Activated CD4-positive, alpha-beta memory T cell treated with anti-CD3 and anti-CD28 coated beads, Interleukin-2, amount 10 ng/mL, durations not matched to agents 7 days and 5 days (primary cell): ENCODE measurements around the gene TMEM52B. TPM values are rescaled to one million over a fixed set of nuclear protein-coding genes. Genes with fewer than 3 reads are reported as not detected.
A peak's percentile ranks its signal among the peaks of the same experiment; 100 is the strongest.

Source experiments
- CTCF ChIA-PET: fragments of 350-600 bp; sonication (Branson Sonifier 250); formaldehyde crosslinking; loops from one replicate; lab custom pipeline; 2021; ENCODE audit warnings: antibody characterized with exemption, inconsistent platforms; lab: Charles Lee
- POLR2A ChIA-PET: fragments of 350-600 bp; sonication (Branson Sonifier 250); formaldehyde crosslinking; loops from one replicate; lab custom pipeline; 2021; ENCODE audit warnings: antibody characterized with exemption; lab: Charles Lee
- DNase-seq: peaks from one replicate; pipeline ENCODE4 v3.0.0-alpha.2; 2020
- H3K27ac Mint-ChIP-seq: one replicate; pipeline ENCODE4 v1.8.0; 2021; ENCODE audit warnings: mild to moderate bottlenecking, mixed read lengths
- H3K27me3 Mint-ChIP-seq: one replicate; pipeline ENCODE4 v1.8.0; 2021; ENCODE audit warnings: mixed read lengths
- H3K36me3 Mint-ChIP-seq: one replicate; pipeline ENCODE4 v1.8.0; 2021; ENCODE audit warnings: low read depth, mixed read lengths
- H3K4me1 Mint-ChIP-seq: one replicate; pipeline ENCODE4 v1.8.0; 2021; ENCODE audit warnings: mixed read lengths
- H3K4me3 Mint-ChIP-seq: one replicate; pipeline ENCODE4 v1.8.0; 2021; ENCODE audit warnings: mild to moderate bottlenecking, mixed read lengths
- H3K9me3 Mint-ChIP-seq: one replicate; pipeline ENCODE4 v1.8.0; 2021; ENCODE audit warnings: mixed read lengths
- total RNA-seq, 2 experiments: library from RNA; stranded (reverse); gene quantifications; one replicate each; pipeline ENCODE4 v1.2.3, GENCODE V29; 2021

Gene TMEM52B
- total RNA-seq: not detected

DNA sequence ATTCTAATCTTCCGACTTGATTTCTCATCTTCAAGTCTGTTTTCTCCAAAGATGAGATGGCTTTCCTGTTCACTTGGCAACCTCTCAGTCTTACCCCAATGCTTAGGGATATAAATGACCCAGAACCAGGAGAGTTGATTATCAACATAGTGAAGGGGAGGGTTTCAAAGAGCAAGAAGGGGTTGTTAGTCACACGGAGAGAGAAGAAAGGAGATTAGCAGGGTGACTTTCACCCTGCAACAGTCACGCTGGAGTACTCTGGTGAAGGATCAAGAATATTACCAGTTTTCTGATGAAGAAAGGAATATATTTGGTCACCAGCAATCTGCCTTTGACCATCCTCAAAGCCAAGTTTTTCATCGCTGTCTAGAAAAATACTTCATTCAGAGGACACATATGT is at the start of gene TMEM52B:
TMEM52B (plus strand) TSS at position 212 of the 400 bp plus-strand sequence. CDS start 543 bp downstream, outside the sequence.
- Mint-ChIP-seq H3K4me3 (no peak within 1 kb of the TSS), H3K27me3 (peaks cover 35% of the 10 kb centered on the region), H3K4me1 (no peaks in the 10 kb centered on the region), H3K27ac (no peak within 1 kb of the TSS), H3K9me3 (no peaks in the 10 kb centered on the region), H3K36me3 (no peaks in the 10 kb centered on the region)
- ChIA-PET CTCF (no interaction called here), POLR2A (no interaction called here)
- no peak for DNase-seq

DNA sequence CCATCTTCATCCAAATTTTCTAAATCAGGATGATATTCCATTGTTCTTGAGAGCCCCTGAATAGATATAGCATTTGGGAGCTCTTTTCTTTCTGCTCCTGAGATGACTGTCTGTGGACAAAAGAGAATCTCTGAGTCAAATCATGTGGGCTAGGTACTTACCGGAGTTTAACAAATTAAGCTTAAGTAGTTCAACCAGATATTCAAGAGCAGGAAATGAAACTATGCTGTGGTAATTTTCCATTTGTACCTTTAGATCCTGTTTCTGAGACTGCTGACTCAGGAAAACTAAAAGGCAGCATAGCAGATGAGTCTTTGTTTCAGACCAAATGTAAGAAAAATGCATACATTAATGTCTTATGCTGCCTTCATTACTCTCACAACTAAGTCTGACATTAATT is 48.8 kb upstream of the TMEM52B start, which contains the start of gene CLEC7A:
CLEC7A (minus strand) TSS at position 158 of the 400 bp plus-strand sequence; CDS start at position 41, 117 bp downstream.
- no peaks in the 10 kb centered on the region for H3K9me3 Mint-ChIP-seq
- H3K27ac Mint-ChIP-seq: no peak within 1 kb of the TSS
- CTCF ChIA-PET: interaction anchor here (0.6 to 2.0 kb wide), 3 partner anchors 10 to 22 kb away, joined by 3 to 10 read pairs (median 3); no protein-coding TSS in a partner anchor
- DNase-seq: no peak
- peaks cover 23% of the 10 kb centered on the region for H3K27me3 Mint-ChIP-seq
- POLR2A ChIA-PET: interaction anchor here (0.8 kb wide), 1 partner anchor 373 kb away, joined by 3 read pairs; no protein-coding TSS in a partner anchor
- no peak within 1 kb of the TSS for H3K4me3 Mint-ChIP-seq
- peaks cover 12% of the 10 kb centered on the region for H3K4me1 Mint-ChIP-seq
- H3K36me3 Mint-ChIP-seq: no peaks in the 10 kb centered on the region

DNA sequence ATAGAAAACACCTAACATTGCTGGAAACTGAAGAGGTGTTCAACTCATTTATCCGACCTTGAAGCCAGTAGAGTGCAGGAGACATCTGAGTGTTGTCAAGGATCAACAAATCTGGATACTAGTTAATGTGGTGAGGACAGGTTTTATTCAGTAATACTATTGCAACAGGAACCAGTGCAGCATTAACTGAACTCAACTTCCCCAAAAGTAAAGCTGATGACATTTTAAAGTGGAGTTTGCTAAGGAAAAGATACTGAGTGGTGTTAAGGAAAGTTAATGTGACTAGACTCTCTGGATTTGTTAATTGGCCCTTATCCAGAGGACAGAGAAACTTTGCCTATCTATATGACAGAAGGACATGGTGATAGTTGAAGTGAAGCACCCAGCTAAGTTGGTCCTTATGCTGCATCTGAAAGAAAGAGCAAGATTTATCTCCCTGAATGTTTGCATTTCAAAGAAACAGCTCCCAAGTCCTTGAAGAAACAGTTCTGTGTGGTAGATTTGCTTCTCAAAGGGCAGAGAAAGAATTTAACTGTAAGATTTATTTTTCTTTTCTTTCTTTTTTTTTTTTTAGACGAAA is 47.6 kb upstream of the TMEM52B start:
- Mint-ChIP-seq H3K36me3 (no peaks in the 10 kb centered on the region), H3K9me3 (no peaks in the 10 kb centered on the region), H3K4me3 (no peak overlapping the region), H3K27me3 (peaks cover 17% of the 10 kb centered on the region), H3K27ac (no peak overlapping the region), H3K4me1 (peaks cover 12% of the 10 kb centered on the region)
- POLR2A ChIA-PET: no interaction called here
- CTCF ChIA-PET: interaction anchor here (2.0 kb wide), 1 partner anchor 9 kb away, joined by 10 read pairs; no protein-coding TSS in a partner anchor
- no peak for DNase-seq

DNA sequence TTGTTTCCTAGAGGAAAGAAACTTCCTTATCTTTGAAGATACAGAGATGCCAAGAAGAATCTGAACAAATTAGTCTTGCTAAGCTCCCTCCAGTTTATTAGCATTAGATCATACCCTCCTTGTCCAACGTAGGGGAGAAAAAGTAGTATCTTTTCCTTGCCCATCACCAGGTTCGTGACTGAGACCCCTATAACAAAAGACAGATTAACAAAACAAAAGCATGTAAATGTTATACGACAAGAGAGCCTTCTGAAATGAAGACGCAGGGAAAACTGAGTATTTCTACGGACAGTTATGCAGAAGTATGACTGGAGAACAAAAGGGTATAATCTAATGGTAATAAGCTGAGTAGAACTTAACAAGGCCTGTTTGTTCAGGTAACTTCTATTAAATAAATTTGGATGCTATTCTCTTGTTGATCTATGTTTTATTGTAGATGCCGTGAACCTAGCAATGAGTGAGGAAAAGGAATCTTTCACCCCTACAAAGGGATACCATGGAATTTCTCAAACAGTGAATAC is 45.9 kb upstream of the TMEM52B start:
- ChIA-PET POLR2A (no interaction called here), CTCF (interaction anchor here (0.9 kb wide), 1 partner anchor 20 kb away, joined by 3 read pairs; no protein-coding TSS in a partner anchor)
- no peaks in the 10 kb centered on the region for H3K36me3 Mint-ChIP-seq
- no peak overlapping the region for H3K27ac Mint-ChIP-seq
- DNase-seq: no peak
- H3K9me3 Mint-ChIP-seq: no peaks in the 10 kb centered on the region
- peaks cover 12% of the 10 kb centered on the region for H3K4me1 Mint-ChIP-seq
- H3K27me3 Mint-ChIP-seq: peaks cover 15% of the 10 kb centered on the region
- H3K4me3 Mint-ChIP-seq: no peak overlapping the region

DNA sequence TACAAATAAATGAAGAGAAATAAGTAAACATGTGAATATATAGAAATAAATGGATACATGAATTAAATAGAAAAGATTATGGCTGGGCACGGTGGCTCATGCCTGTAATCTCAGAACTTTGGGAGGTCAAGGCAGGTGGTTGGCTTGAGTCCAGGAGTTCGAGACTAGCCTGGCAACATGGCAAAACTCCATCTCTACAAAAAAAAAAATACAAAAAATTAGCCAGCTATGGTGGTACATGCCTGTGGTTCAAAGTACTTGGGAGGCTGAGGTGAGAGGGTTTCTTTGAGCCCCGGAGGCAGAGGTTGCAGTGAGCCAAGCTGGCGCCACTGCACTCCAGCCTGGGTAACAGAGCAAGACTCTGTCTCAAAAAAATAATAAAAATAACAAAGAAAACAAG is 43.7 kb upstream of the TMEM52B start:
- no peak overlapping the region for H3K4me3 Mint-ChIP-seq
- CTCF ChIA-PET: no interaction called here
- peaks cover 7% of the 10 kb centered on the region for H3K4me1 Mint-ChIP-seq
- H3K27ac Mint-ChIP-seq: no peak overlapping the region
- no peak for DNase-seq
- no peaks in the 10 kb centered on the region for H3K36me3 Mint-ChIP-seq
- H3K9me3 Mint-ChIP-seq: no peaks in the 10 kb centered on the region
- POLR2A ChIA-PET: no interaction called here
- peaks cover 12% of the 10 kb centered on the region for H3K27me3 Mint-ChIP-seq

DNA sequence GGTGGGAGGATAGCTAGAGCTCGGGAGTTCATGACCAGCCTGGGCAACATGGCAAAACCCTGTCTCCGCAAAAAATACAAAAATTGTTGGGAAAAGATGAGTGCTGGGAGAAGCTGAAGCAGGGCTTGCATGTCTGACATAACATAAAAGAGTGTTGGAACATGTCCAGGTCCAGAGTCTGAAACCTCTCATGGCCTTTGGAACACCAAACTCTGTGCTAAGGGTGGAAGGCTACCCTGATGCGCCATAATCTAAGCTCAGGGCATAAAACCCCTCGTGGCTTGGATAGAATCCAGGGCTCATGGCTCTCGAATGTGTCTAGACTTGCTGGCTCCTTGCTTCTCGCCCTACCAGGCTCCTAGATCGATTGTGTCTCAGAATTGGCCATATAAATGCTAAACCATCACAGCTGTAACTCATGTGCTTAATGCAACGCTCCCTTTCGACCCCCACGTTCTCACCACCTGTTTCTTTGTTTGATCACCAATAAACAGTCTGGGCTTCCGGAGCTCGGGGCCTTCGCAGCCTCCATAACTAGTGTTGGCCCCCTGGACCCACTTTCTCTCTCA is 42.1 kb upstream of the TMEM52B start:
- ChIA-PET CTCF (interaction anchor here (0.7 kb wide), 2 partner anchors 125 to 323 kb away, joined by 3 read pairs; no protein-coding TSS in a partner anchor), POLR2A (no interaction called here)
- DNase-seq: no peak

DNA sequence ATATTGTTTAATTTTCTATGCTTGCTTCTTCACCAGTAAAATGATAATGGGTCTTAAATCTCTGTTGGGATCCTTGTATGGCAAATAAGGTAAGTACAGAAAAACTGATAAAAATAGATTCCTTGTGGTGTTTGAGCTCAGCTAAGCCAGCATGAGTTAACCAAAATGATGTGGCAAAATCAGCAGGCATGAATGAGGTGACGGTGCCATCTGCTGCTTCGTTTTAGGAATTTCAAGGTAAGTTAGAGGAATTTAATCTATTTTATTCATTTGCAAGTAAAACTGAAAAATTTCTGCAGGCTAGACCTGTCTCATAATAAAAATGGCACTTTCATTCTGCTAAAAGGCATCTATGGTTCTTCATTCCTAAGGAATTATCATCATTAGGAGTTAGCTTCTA is 38.8 kb upstream of the TMEM52B start:
- no peak overlapping the region for H3K4me3 Mint-ChIP-seq
- DNase-seq: peak; percentile 54
- H3K4me1 Mint-ChIP-seq: no peaks in the 10 kb centered on the region
- CTCF ChIA-PET: interaction anchor here (0.8 to 2.5 kb wide), 11 partner anchors 10 to 390 kb away, joined by 3 to 16 read pairs (median 8); partner anchors contain the start of genes CLEC12B and CLEC7A
- peaks cover 18% of the 10 kb centered on the region for H3K27me3 Mint-ChIP-seq
- POLR2A ChIA-PET: no interaction called here
- H3K27ac Mint-ChIP-seq: no peak overlapping the region
- no peaks in the 10 kb centered on the region for H3K36me3 Mint-ChIP-seq
- H3K9me3 Mint-ChIP-seq: no peaks in the 10 kb centered on the region

More for the DNA sequence above, 42.1 kb upstream of the TMEM52B start:
- Mint-ChIP-seq H3K27me3 (peaks cover 7% of the 10 kb centered on the region), H3K27ac (no peak overlapping the region), H3K4me3 (no peak overlapping the region), H3K36me3 (no peaks in the 10 kb centered on the region), H3K9me3 (no peaks in the 10 kb centered on the region), H3K4me1 (no peaks in the 10 kb centered on the region)

DNA sequence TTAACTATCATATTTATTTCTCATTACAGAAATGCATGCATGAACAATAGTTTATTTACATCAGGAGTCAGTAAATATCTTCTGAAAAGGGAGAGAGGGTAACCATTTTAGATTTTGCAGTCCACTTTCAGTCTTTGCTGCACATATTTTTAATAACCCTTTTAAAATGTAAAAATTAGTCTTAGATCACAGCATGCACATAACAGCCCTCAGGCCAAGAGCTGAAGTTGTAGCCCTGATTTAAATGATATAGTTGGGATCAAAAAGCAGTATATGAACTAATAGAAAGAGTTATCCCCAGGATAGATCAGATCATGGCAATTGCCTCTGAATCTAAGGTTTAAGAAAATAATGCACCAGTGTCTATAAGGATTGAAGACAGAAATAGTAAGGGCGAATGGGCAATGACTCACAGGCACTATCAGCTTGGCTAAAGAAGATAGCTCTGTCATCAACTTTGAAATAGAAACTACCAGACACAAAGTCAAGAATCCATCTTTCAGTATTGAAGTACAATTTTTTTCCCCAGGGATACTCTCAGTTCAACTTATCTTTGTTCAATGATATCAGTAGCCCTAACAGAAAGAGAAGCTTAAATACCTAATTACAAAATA is 35.7 kb upstream of the TMEM52B start:
- Mint-ChIP-seq H3K4me3 (no peak overlapping the region), H3K27me3 (peaks cover 26% of the 10 kb centered on the region), H3K36me3 (no peaks in the 10 kb centered on the region), H3K9me3 (no peaks in the 10 kb centered on the region), H3K4me1 (peaks cover under 1% of the 10 kb centered on the region), H3K27ac (no peak overlapping the region)
- ChIA-PET POLR2A (no interaction called here), CTCF (interaction anchor here (1.0 to 1.4 kb wide), 3 partner anchors 10 to 400 kb away, joined by 4 to 12 read pairs (median 5); no protein-coding TSS in a partner anchor)
- no peak for DNase-seq

DNA sequence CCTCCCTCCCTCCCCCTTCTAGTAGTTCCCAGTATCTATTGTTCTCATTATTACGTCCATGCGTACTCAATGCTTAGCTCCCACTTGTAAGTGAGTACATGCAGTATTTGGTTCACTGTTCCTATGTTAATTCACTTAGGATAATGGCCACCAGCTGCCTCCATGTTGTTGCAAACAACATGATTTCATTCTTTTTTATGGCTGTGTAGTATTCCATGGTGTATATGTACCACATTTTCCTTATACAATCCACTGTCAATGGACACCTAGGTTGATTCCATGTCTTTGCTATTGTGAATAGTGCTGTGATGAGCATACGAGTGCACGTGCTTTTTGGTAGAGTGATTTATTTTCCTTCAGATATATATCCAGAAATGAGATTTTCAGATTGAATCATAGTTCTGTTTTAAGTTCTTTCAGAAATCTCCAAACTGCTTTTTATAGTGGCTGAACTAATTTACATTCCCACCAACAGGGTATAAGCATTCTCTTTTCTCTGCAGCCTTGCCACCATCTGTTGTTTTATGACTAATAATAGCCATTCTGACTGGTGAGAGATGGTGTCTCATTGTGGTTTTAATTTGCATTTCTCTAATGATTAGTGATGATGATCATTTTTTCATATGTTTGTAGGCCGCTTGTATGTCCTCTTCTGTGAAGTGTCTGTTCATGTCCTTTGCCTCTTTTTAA is 31.0 kb upstream of the TMEM52B start:
- Mint-ChIP-seq H3K27ac (no peak overlapping the region), H3K36me3 (no peaks in the 10 kb centered on the region), H3K27me3 (peaks cover 41% of the 10 kb centered on the region), H3K4me1 (peaks cover 1% of the 10 kb centered on the region), H3K4me3 (no peak overlapping the region), H3K9me3 (no peaks in the 10 kb centered on the region)
- ChIA-PET CTCF (interaction anchor here (1.0 kb wide), 1 partner anchor 334 kb away, joined by 4 read pairs; no protein-coding TSS in a partner anchor), POLR2A (interaction anchor here (0.8 kb wide), 1 partner anchor 44 kb away, joined by 4 read pairs; no protein-coding TSS in a partner anchor)
- no peak for DNase-seq

DNA sequence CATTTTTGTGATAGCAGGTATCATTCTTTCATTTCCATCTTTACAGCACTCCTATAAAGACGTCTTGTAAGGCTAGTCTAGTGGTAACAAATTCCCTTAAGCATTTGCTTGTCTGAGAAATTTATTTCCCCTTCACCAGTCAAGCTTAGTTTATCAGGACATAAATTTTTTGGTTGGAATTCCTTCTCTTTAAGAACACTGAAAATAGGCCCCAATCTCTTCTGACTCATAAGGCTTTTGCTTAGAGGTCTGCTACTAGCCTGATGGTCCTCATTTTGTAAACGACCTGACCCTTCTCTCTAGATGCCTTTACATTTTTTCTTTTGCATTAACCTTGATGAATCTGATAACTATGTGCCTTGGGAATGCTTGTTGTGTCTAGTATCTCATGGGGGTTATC is 27.2 kb upstream of the TMEM52B start:
- H3K27ac Mint-ChIP-seq: no peak overlapping the region
- CTCF ChIA-PET: interaction anchor here (0.6 to 2.7 kb wide), 7 partner anchors 10 to 698 kb away, joined by 3 to 16 read pairs (median 4); partner anchors contain the start of gene OLR1

DNA sequence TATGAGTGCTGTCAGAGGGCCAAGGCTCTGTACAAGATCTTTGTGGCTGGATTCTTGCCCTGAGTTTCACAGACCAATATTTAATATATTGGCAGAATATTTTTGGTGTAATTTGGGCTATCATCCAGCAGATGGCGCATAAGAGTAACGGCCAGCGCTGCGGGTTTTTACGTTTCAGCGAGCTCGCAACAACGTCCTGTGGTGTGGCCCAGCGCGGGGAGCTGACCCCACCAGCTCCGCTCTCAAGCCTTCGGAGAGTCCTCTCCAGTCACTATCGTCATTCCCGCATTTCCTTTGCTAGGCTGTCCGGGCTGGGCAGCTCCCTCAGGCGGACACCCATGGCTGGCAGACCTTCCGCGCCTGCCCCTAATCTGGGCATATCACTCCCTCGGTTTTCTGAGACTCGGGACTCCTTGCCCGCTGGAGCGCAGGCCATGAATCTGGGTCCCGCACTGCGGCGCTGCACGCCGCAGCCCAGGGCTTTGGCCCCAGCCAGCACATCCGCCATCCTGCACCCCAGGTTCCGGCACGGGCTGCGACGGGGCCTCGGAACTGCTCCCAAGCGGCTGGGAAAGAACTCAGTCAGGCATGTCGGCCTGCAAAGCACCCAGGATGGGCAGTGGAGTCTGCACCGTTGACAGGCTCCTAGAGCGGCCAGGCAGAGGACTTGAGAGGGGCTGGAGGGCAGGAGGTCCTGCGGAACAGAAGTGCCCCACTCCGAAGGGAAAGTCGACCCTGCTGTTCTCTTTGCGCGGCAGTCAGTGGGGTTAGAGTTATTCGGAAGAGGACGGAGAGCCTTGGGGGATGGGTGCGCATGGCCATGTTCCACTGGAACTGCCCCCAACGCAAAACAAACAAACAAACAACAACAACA is 25.3 kb upstream of the TMEM52B start:
- H3K36me3 Mint-ChIP-seq: no peaks in the 10 kb centered on the region
- POLR2A ChIA-PET: interaction anchor here (1.0 kb wide), 1 partner anchor 61 kb away, joined by 4 read pairs; no protein-coding TSS in a partner anchor
- H3K4me1 Mint-ChIP-seq: peaks cover 12% of the 10 kb centered on the region
- no peaks in the 10 kb centered on the region for H3K9me3 Mint-ChIP-seq
- CTCF ChIA-PET: interaction anchor here (0.5 to 2.7 kb wide), 25 partner anchors 8 to 1053 kb away, joined by 3 to 16 read pairs (median 5); partner anchors contain the start of genes GABARAPL1 and OLR1
- H3K4me3 Mint-ChIP-seq: peak overlapping the region; percentile 76
- peaks cover 41% of the 10 kb centered on the region for H3K27me3 Mint-ChIP-seq
- no peak overlapping the region for H3K27ac Mint-ChIP-seq
- DNase-seq: peak; percentile 57

More for the DNA sequence above, 27.2 kb upstream of the TMEM52B start:
- DNase-seq: no peak
- Mint-ChIP-seq H3K36me3 (no peaks in the 10 kb centered on the region), H3K4me3 (no peak overlapping the region), H3K27me3 (peaks cover 45% of the 10 kb centered on the region), H3K9me3 (no peaks in the 10 kb centered on the region), H3K4me1 (peaks cover 14% of the 10 kb centered on the region)
- POLR2A ChIA-PET: no interaction called here
